ENCODE results near the gene RNF220. TPM values are rescaled to one million over a fixed set of nuclear protein-coding genes. Genes with fewer than 3 reads are reported as not detected.

The RNF220 gene
- total and polyA plus RNA-seq, 2 of the 13 experiments (the other 11 are each of a cell fraction or from before 2014, with no cell fraction given) = 48.2 to 72.1 TPM

DNA sequence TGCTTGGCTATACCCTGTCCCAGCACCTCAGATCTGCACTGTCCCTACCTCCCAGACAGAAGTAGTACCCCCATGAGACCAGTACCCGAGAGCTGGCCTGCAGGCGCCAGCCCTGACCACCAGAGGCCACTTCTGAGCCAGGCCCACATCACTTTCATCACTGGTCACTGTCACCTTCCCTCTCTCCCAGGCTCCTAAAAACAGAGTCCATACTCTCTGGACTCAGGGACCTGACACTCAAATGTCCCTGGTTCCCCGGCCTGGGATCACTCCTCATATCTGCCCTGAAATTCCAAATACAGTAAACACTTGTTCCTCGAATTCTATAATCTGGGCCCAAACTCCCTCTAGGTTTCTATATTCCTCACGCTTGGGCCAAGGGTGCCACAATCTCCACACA, 250.6 kb downstream of the RNF220 start (continued):
- TF ChIP-seq, protein P1, sequence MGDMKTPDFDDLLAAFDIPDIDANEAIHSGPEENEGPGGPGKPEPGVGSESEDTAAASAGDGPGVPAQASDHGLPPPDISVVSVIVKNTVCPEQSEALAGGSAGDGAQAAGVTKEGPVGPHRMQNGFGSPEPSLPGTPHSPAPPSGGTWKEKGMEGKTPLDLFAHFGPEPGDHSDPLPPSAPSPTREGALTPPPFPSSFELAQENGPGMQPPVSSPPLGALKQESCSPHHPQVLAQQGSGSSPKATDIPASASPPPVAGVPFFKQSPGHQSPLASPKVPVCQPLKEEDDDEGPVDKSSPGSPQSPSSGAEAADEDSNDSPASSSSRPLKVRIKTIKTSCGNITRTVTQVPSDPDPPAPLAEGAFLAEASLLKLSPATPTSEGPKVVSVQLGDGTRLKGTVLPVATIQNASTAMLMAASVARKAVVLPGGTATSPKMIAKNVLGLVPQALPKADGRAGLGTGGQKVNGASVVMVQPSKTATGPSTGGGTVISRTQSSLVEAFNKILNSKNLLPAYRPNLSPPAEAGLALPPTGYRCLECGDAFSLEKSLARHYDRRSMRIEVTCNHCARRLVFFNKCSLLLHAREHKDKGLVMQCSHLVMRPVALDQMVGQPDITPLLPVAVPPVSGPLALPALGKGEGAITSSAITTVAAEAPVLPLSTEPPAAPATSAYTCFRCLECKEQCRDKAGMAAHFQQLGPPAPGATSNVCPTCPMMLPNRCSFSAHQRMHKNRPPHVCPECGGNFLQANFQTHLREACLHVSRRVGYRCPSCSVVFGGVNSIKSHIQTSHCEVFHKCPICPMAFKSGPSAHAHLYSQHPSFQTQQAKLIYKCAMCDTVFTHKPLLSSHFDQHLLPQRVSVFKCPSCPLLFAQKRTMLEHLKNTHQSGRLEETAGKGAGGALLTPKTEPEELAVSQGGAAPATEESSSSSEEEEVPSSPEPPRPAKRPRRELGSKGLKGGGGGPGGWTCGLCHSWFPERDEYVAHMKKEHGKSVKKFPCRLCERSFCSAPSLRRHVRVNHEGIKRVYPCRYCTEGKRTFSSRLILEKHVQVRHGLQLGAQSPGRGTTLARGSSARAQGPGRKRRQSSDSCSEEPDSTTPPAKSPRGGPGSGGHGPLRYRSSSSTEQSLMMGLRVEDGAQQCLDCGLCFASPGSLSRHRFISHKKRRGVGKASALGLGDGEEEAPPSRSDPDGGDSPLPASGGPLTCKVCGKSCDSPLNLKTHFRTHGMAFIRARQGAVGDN (CRISPR knock-in tag; IDR thresholded peaks at IDR 0.05) = peak; percentile 34; the same call in 1 of the 2 replicates
- TF ChIP-seq ZNF337 (CRISPR knock-in tag; IDR thresholded peaks at IDR 0.05; ENCODE audit: borderline replicate concordance, low read depth) (no peak), CBFB (CRISPR knock-in tag; IDR thresholded peaks at IDR 0.05) (no peak), CEBPG (CRISPR knock-in tag; IDR thresholded peaks at IDR 0.05) (peak; percentile 17; the same call in 1 of the 2 replicates), SOX13 (IDR thresholded peaks at IDR 0.05) (no peak), SOX13 (CRISPR knock-in tag; conservative IDR thresholded peaks at IDR 0.05 in 1 of 2, IDR thresholded peaks at IDR 0.05 in 1 of 2) (no peak), KDM6A (CRISPR knock-in tag; IDR thresholded peaks at IDR 0.05; ENCODE audit: low read depth) (no peak), ZMYM4 (CRISPR knock-in tag; IDR thresholded peaks at IDR 0.05) (no peak), CTCF (CRISPR knock-in tag; IDR thresholded peaks at IDR 0.05) (peak; percentile 88), HOXA5 (CRISPR knock-in tag; IDR thresholded peaks at IDR 0.05) (peak; percentile 31; the same call in 1 of the 2 replicates), TRIM24 (CRISPR knock-in tag; IDR thresholded peaks at IDR 0.05) (no peak), ATRX (CRISPR knock-in tag; IDR thresholded peaks at IDR 0.05; ENCODE audit: borderline replicate concordance) (no peak), ZNF501 (CRISPR knock-in tag; IDR thresholded peaks at IDR 0.05) (0 out of 2 replicates have a peak, but pooled peaks have one; percentile 18), ZNF574 (CRISPR knock-in tag; IDR thresholded peaks at IDR 0.05) (0 out of 2 replicates have a peak, but pooled peaks have one; percentile 16), ZNF567 (CRISPR knock-in tag; IDR thresholded peaks at IDR 0.05; ENCODE audit: borderline replicate concordance) (no peak), NBN (conservative IDR thresholded peaks at IDR 0.05) (no peak), FOSL2 (CRISPR knock-in tag; IDR thresholded peaks at IDR 0.05) (no peak), THRA (CRISPR knock-in tag; IDR thresholded peaks at IDR 0.05; ENCODE audit: borderline replicate concordance) (0 out of 2 replicates have a peak, but pooled peaks have one; percentile 10), NR2C2 (CRISPR knock-in tag; IDR thresholded peaks at IDR 0.05; ENCODE audit: borderline replicate concordance) (no peak)
- TF ChIP-seq, protein P2, sequence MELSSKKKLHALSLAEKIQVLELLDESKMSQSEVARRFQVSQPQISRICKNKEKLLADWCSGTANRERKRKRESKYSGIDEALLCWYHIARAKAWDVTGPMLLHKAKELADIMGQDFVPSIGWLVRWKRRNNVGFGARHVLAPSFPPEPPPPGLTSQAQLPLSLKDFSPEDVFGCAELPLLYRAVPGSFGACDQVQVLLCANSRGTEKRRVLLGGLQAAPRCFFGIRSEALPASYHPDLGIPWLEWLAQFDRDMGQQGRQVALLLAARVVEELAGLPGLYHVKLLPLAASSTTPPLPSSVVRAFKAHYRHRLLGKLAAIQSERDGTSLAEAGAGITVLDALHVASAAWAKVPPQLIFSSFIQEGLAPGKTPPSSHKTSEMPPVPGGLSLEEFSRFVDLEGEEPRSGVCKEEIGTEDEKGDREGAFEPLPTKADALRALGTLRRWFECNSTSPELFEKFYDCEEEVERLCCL (CRISPR knock-in tag; IDR thresholded peaks at IDR 0.05; ENCODE audit: borderline replicate concordance) = no peak
